ENCODE results near the gene ANKH.

- TF ChIP-seq EP300 (IDR thresholded peaks at IDR 0.05) (no peak), POLR2A (IDR thresholded peaks at IDR 0.05) (no peak), POLR2AphosphoS5 (IDR thresholded peaks at IDR 0.05) (no peak)
- TF ChIP-seq, protein P1, sequence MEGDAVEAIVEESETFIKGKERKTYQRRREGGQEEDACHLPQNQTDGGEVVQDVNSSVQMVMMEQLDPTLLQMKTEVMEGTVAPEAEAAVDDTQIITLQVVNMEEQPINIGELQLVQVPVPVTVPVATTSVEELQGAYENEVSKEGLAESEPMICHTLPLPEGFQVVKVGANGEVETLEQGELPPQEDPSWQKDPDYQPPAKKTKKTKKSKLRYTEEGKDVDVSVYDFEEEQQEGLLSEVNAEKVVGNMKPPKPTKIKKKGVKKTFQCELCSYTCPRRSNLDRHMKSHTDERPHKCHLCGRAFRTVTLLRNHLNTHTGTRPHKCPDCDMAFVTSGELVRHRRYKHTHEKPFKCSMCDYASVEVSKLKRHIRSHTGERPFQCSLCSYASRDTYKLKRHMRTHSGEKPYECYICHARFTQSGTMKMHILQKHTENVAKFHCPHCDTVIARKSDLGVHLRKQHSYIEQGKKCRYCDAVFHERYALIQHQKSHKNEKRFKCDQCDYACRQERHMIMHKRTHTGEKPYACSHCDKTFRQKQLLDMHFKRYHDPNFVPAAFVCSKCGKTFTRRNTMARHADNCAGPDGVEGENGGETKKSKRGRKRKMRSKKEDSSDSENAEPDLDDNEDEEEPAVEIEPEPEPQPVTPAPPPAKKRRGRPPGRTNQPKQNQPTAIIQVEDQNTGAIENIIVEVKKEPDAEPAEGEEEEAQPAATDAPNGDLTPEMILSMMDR (IDR thresholded peaks at IDR 0.05) = no peak
These were observed 8.5 kb upstream of the ANKH start for GRCh38 chr5:14879937-14880589.
